GM10248 (cell line): Measurements from ENCODE around the gene APOO.

Source experiments
- CTCF ChIA-PET: fragments of 300-600 bp; sonication (Branson Sonifier 250); formaldehyde crosslinking; extraction: SDS; loops from one replicate; lab custom pipeline; 2021; ENCODE audit warnings: antibody characterized with exemption; lab: Yijun Ruan, JAX
- POLR2A ChIA-PET: fragments of 350-650 bp; sonication (Branson Sonifier 250); formaldehyde crosslinking; extraction: SDS; loops from one replicate; lab custom pipeline; 2020; ENCODE audit warnings: antibody characterized with exemption; lab: Yijun Ruan, JAX
- DNase-seq: peaks from one replicate; pipeline ENCODE4 v3.0.0; 2012; ENCODE audit errors: extremely low spot score
- TF ChIP-seq, protein P1 (sequence below): IDR thresholded peaks from 2 replicates; pipeline ENCODE4 v1.5.1; 2012; ENCODE audit warnings: mild to moderate bottlenecking, low read depth; ENCODE audit errors: extremely low read depth, missing control alignments, control extremely low read depth

The APOO gene

DNA sequence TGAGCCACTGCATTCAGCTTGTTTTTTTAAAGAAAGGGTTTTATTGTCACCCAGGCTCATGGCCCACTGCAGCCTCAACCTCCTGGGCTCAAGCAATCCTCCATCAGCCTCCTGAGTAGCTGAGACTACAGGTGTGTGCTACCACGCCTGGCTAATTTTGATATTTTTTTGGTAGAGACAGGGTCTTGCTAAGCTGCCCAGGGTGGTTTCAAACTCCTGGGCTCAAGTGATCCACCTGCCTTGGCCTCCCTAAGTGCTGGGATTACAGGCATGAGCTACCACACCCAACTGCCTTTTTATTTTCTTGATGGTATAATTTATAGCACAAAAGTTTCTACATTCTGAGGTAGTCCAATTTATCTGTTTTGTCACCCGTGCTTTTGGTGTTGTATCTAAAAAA lies 85.9 kb downstream of the APOO start:
- TF ChIP-seq, protein P1, sequence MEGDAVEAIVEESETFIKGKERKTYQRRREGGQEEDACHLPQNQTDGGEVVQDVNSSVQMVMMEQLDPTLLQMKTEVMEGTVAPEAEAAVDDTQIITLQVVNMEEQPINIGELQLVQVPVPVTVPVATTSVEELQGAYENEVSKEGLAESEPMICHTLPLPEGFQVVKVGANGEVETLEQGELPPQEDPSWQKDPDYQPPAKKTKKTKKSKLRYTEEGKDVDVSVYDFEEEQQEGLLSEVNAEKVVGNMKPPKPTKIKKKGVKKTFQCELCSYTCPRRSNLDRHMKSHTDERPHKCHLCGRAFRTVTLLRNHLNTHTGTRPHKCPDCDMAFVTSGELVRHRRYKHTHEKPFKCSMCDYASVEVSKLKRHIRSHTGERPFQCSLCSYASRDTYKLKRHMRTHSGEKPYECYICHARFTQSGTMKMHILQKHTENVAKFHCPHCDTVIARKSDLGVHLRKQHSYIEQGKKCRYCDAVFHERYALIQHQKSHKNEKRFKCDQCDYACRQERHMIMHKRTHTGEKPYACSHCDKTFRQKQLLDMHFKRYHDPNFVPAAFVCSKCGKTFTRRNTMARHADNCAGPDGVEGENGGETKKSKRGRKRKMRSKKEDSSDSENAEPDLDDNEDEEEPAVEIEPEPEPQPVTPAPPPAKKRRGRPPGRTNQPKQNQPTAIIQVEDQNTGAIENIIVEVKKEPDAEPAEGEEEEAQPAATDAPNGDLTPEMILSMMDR: no peak
- DNase-seq: no peak
- ChIA-PET CTCF (no interaction called here), POLR2A (no interaction called here)

DNA sequence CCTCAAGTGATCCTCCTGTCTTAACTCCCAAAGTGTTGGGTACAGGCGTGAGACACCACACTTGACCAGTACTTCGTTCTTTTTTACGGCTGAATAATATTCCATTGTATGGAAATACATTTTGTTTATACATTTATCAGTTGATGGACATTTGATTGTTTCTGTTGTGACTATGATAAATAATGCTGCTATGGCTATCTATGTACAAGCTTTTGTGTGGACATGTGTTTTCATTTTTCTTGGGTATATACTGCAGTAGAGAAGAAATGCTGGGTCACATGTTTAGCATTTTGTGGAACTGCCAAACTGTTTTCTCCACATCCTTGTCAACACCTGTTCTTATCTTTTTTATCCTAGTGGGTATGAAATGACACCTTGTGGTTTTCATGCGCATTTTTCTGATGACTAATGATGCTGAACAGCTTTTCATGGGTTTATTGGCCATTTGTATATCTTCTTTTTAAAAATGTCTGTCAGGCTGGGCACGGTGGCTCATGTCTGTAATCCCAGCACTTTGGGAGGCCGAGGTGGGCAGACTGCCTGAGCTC lies 87.4 kb downstream of the APOO start:
- ChIA-PET CTCF (interaction anchor here (1.2 to 1.5 kb wide), 2 partner anchors 82 to 87 kb away, joined by 4 read pairs; partner anchors contain the start of genes APOO and CXorf58), POLR2A (no interaction called here)
- TF ChIP-seq, protein P1: no peak
- no peak for DNase-seq

DNA sequence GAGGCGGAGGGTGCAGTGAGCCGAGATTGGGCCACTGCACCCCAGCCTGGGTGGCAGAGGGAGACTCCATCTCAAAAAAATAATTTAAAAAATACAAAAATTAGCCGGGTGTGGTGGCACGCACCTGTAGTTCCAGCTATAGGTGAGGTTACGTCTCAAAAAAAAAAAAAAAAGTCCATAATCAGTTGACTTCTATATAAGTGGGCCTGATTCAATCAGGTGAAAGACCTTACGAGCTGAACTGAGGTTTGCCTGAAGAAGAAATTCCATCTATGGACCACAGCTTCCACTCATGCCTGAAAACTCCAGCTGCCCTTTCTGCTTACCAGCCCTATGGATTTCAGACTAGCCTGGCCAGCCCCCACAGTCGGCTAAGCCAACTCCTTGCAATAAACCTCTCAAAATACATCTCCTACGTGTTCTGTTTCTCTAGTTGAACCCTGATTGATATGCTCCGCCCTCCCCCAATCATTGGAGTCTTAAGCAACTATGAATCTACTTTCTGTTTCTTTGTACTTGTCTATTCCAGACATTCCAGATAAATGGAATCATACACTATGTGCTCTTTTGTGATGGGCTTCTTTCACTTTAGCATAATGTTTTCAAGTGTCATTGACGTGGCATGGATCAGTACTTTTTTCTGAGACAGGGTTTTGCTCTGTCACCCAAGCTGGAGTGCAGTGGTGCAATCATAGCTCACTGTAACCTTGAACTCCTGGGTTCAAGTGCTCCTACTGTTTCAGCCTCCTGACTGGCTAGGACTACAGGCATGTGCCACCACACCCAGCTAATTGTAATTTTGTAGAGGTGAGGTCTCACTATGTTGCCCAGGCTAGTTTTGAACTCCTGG lies 88.1 kb downstream of the APOO start:
- CTCF ChIA-PET: interaction anchor here (1.2 to 1.5 kb wide), 2 partner anchors 82 to 88 kb away, joined by 4 read pairs; partner anchors contain the start of genes APOO and CXorf58
- no peak for DNase-seq
- POLR2A ChIA-PET: no interaction called here
- TF ChIP-seq, protein P1: no peak

DNA sequence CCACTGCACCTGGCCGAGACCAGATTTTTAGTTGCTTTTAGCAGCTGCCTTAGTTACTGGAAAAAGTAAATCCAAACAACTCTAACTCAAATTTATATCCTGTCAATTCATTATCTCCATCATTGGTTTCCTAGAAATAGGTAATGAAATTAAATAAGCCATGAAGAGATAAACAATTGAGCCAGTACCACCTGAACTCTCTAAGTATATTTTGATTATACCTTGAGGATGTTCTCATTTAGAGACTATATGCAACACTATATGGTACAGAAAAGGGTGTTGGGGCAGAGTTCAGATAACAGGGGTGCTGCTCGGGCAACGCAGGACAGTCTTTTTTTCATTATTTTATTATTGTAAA lies 89.8 kb downstream of the APOO start:
- ChIA-PET CTCF (no interaction called here), POLR2A (no interaction called here)
- DNase-seq: no peak
- TF ChIP-seq, protein P1: no peak

DNA sequence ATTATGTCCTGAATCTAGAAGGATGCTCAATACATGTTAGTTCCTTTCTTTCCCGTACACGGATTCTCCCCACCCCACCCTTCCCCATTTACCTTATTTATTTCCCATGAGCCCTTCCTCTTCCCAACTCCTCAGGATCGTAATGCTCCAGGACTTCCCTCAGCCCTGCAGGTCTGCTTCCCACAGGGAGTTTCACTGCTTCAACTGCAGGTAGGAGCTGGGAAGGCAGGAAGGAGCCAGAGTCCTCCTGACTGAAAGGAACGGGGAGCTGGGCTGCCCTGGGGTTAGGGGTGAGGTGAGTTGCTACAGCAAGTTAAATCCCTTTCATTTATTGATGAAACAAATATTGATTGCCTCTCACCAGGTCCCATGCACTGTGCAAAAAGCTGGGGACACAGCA lies 91.6 kb downstream of the APOO start:
- CTCF ChIA-PET: no interaction called here
- TF ChIP-seq, protein P1: no peak
- DNase-seq: no peak
- POLR2A ChIA-PET: interaction anchor here (0.7 kb wide), 1 partner anchor 10 kb away, joined by 3 read pairs; no protein-coding TSS in a partner anchor

DNA sequence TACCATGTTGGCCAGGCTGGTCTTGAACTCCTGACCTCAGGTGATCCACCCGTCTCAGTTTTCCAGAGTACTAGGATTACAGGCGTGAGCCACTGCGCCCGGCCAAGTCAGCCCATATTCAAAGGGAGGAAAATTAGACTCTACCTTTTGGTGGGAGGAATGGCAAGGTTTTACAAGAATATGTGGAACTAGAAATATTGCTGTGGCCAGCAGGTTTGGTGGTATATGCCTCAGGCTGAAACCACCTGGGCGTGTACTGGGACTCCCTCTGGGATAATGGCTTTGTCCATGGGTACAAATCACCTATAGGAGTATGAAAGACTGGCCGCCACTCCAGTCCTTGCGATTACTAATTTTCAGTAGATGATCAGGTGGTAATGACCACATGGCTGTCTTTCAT lies 92.4 kb downstream of the APOO start:
- no peak for DNase-seq
- TF ChIP-seq, protein P1: no peak
- CTCF ChIA-PET: no interaction called here
- POLR2A ChIA-PET: interaction anchor here (0.7 kb wide), 1 partner anchor 9 kb away, joined by 3 read pairs; no protein-coding TSS in a partner anchor
